Smooth muscle cell of the umbilical artery (primary cell): Measurements from ENCODE around the gene PKIB. TPM values are rescaled to one million over a fixed set of nuclear protein-coding genes. Genes with fewer than 3 reads are reported as not detected.

Experiments used
- total RNA-seq: library from RNA; depleted of rRNA; stranded (reverse); fragments of >200 nt; gene quantifications from 2 replicates; pipeline ENCODE4 v1.2.3, GENCODE V29; 2014

Gene PKIB
- total RNA-seq: 1.6 and 5.9 TPM in 2 replicates

GRCh38 chr6:122609881-122610689, at the start of gene PKIB:
Gene PKIB (plus strand): TSS chr6:122610405. CDS start chr6:122717795, 107,390 bp downstream.

Other genes starting within 250 kb of the PKIB start
- 22.1 and 23.5 TPM in 2 replicates for gene HSF2, start 210.8 kb upstream of the PKIB start, total RNA-seq
- gene SERINC1, start 138.6 kb upstream of the PKIB start, total RNA-seq: 255 and 328 TPM in 2 replicates
- not detected in 2 replicates for gene FABP7, start 169.3 kb downstream of the PKIB start, total RNA-seq
- gene SMPDL3A, start 178.9 kb downstream of the PKIB start, total RNA-seq: 5.1 and 24.1 TPM in 2 replicates